HL-60 (cell line): ENCODE data around the gene C19orf12.

ENCODE experiments used
- DNase-seq, 2 experiments: peaks; one replicate each; pipeline ENCODE4 v3.0.0-alpha.2; 2010 to 2020; ENCODE audit warnings: low read depth in 1 of 2, low spot score in 1 of 2
- H3K27ac ChIP-seq: fragments of 250-450 bp; sonication (Bioruptor Pico); replicated peaks from 2 replicates; pipeline ENCODE4 v1.5.1; 2020; ENCODE audit warnings: mild to moderate bottlenecking, moderate library complexity
- H3K27me3 ChIP-seq: fragments of 250-450 bp; sonication (Bioruptor Pico); 2 replicates; pipeline ENCODE4 v1.5.1; 2021; ENCODE audit warnings: mild to moderate bottlenecking, moderate library complexity; ENCODE audit not compliant: insufficient read depth, poor library complexity, severe bottlenecking
- H3K4me3 ChIP-seq: replicated peaks from 2 replicates; pipeline ENCODE4 v1.5.1; 2011; ENCODE audit warnings: mild to moderate bottlenecking, control low read depth, low read length; ENCODE audit not compliant: insufficient read depth
- CTCF ChIP-seq: IDR thresholded peaks from one replicate; pipeline ENCODE4 v1.5.1; 2011; ENCODE audit warnings: low read length, control low read depth, inconsistent platforms; ENCODE audit not compliant: insufficient read depth
- GABPA ChIP-seq: IDR thresholded peaks from 2 replicates; pipeline ENCODE4 v1.6.1; 2012; ENCODE audit warnings: low read depth
- POLR2AphosphoS5 ChIP-seq: IDR thresholded peaks from 2 replicates; pipeline ENCODE4 v1.6.1; 2012; ENCODE audit warnings: low read depth
- REST ChIP-seq: IDR thresholded peaks from 2 replicates; pipeline ENCODE4 v1.6.1; 2012; ENCODE audit warnings: low read depth; ENCODE audit not compliant: insufficient replicate concordance
- SPI1 ChIP-seq: IDR thresholded peaks from 2 replicates; pipeline ENCODE4 v1.6.1; 2012; ENCODE audit warnings: low read depth, mild to moderate bottlenecking, borderline replicate concordance

C19orf12 gene

GRCh38 chr19:29741226-29741625 lies 26.2 kb upstream of the C19orf12 start:
- DNase-seq: no peak
- TF ChIP-seq GABPA (no peak), SPI1 (no peak), CTCF (no peak), REST (no peak), POLR2AphosphoS5 (no peak)
- H3K27me3 ChIP-seq: no peaks in the 10 kb centered on the region

GRCh38 chr19:29737461-29738000 lies 22.5 kb upstream of the C19orf12 start:
- no peak overlapping the region for H3K27ac ChIP-seq
- TF ChIP-seq REST (no peak), GABPA (no peak), SPI1 (no peak), POLR2AphosphoS5 (no peak)

More at GRCh38 chr19:29741226-29741625, 26.2 kb upstream of the C19orf12 start:
- Histone ChIP-seq H3K27ac (no peak overlapping the region), H3K4me3 (no peak overlapping the region)

GRCh38 chr19:29735829-29736228 lies 20.8 kb upstream of the C19orf12 start:
- TF ChIP-seq SPI1 (no peak), REST (no peak), POLR2AphosphoS5 (no peak), GABPA (no peak), CTCF (no peak)
- H3K27me3 ChIP-seq: no peaks in the 10 kb centered on the region
- H3K27ac ChIP-seq: no peak overlapping the region
- no peak overlapping the region for H3K4me3 ChIP-seq
- no peak for DNase-seq

More at GRCh38 chr19:29737461-29738000, 22.5 kb upstream of the C19orf12 start:
- no peak for DNase-seq
- no peaks in the 10 kb centered on the region for H3K27me3 ChIP-seq
- H3K4me3 ChIP-seq: no peak overlapping the region
